Dermis microvascular lymphatic vessel endothelial cell (primary cell): ENCODE results near the gene HIBCH. TPM values are rescaled to one million over a fixed set of nuclear protein-coding genes. Genes with fewer than 3 reads are reported as not detected.

Source experiments
- DNase-seq, 2 donors: peaks; one replicate each; pipeline versions ENCODE4 v3.0.0 to v3.0.0-alpha.2; 2010; ENCODE audit warnings: low read depth in 2 of 2
- total RNA-seq: library from RNA; depleted of rRNA; stranded (reverse); fragments of >200 nt; gene quantifications from 2 replicates; pipeline ENCODE4 v1.2.1, GENCODE V29; 2014

The HIBCH gene
- total RNA-seq, 1 donor from 2014 or later: 12.8 TPM

GRCh38 chr2:190190507-190191162 lies 129.0 kb downstream of the HIBCH start:
- DNase-seq: no peak

- no peak for DNase-seq
Observed at GRCh38 chr2:190188289-190188688, 131.3 kb downstream of the HIBCH start.

- no peak for DNase-seq
Observed at GRCh38 chr2:190186238-190186637, 133.4 kb downstream of the HIBCH start.

GRCh38 chr2:190185380-190185779 lies 134.2 kb downstream of the HIBCH start:
- no peak for DNase-seq

GRCh38 chr2:190184460-190184859 lies 135.2 kb downstream of the HIBCH start:
- no peak for DNase-seq

GRCh38 chr2:190183539-190183938 lies 136.1 kb downstream of the HIBCH start:
- DNase-seq: no peak

- no peak for DNase-seq
Observed at GRCh38 chr2:190182071-190182524, 137.5 kb downstream of the HIBCH start.

GRCh38 chr2:190181123-190181669 lies 138.4 kb downstream of the HIBCH start:
- DNase-seq: peak in 1 of 2 donors; percentile 9

GRCh38 chr2:190180313-190181122 lies 139.1 kb downstream of the HIBCH start:
- peak in 1 of 2 donors; percentile 42 for DNase-seq

GRCh38 chr2:190179754-190180312 lies 139.8 kb downstream of the HIBCH start:
- DNase-seq: no peak

- DNase-seq: no peak
Observed at GRCh38 chr2:190178066-190178722, 141.4 kb downstream of the HIBCH start.

GRCh38 chr2:190177249-190178040 lies 142.2 kb downstream of the HIBCH start:
- DNase-seq: no peak

- no peak for DNase-seq
Observed at GRCh38 chr2:190173392-190173791, 146.2 kb downstream of the HIBCH start.

- DNase-seq: no peak
Observed at GRCh38 chr2:190170673-190171072, 149.0 kb downstream of the HIBCH start.

GRCh38 chr2:190169221-190170072 lies 150.2 kb downstream of the HIBCH start:
- DNase-seq: no peak

GRCh38 chr2:190167702-190168101 lies 151.9 kb downstream of the HIBCH start:
- DNase-seq: no peak

GRCh38 chr2:190165491-190165890 lies 154.1 kb downstream of the HIBCH start:
- no peak for DNase-seq

- no peak for DNase-seq
Observed at GRCh38 chr2:190162851-190163250, 156.8 kb downstream of the HIBCH start.

- DNase-seq: no peak
Observed at GRCh38 chr2:190159453-190159852, 160.2 kb downstream of the HIBCH start.
